ENCODE measurements around the gene IFNGR2.

- no peak for TF ChIP-seq EZH2phosphoT487 (IDR thresholded peaks at IDR 0.05; ENCODE audit: insufficient read depth, low read depth)
- TF ChIP-seq EZH2 (IDR thresholded peaks at IDR 0.05; ENCODE audit: insufficient read depth, poor library complexity, severe bottlenecking) = no peak
Observed at GRCh38 chr21:33419538-33420123, 16.4 kb downstream of the IFNGR2 start.

Data from GM23248 (cell line).